HCT116 (cell line): ENCODE results near the gene SDK2. TPM values are rescaled to one million over a fixed set of nuclear protein-coding genes. Genes with fewer than 3 reads are reported as not detected.

Source experiments
- ATAC-seq: fragments of 200-7000 bp; cut with Tn5 transposase; 2 replicates; pipeline ENCODE4 v1.9.1; 2020; ENCODE audit warnings: mild to moderate bottlenecking, moderate library complexity
- BruUV-seq: library from RNA; stranded (reverse); fragments of 400-500 nt; replicated peaks from 2 replicates; lab custom pipeline; 2021; lab: Mats Ljungman, UMichigan
- CTCF ChIA-PET: fragments of 300-600 bp; sonication (Branson Sonifier 250); formaldehyde crosslinking; loops from one replicate; lab custom pipeline; 2021; ENCODE audit warnings: antibody characterized with exemption; lab: Charles Lee
- POLR2A ChIA-PET: fragments of 300-600, 350-600 bp; sonication (Branson Sonifier 250); formaldehyde crosslinking; loops from one replicate; lab custom pipeline; 2021; ENCODE audit warnings: antibody characterized with exemption; lab: Charles Lee
- RAD21 ChIA-PET, 2 experiments: fragments of 300-600 bp; sonication (Branson Sonifier 250); formaldehyde crosslinking; loops; one replicate each; lab custom pipeline; 2023; ENCODE audit warnings: low total read pairs in 2 of 2; ENCODE audit not compliant: uncharacterized antibody in 2 of 2, unreplicated experiment in 2 of 2, low non-redundant PET in 1 of 2; lab: Charles Lee
- DNase-seq: peaks from one replicate; pipeline ENCODE4 v3.0.0-alpha.2; 2010; ENCODE audit warnings: low read depth, low spot score
- H2AFZ ChIP-seq: fragments of 200-600 bp; shearing (Covaris generic), sonication (generic); 2 replicates; pipeline ENCODE4 v1.6.1; 2017; ENCODE audit warnings: low read depth, mixed run types, mixed read lengths, antibody characterized with exemption, low read length; ENCODE audit not compliant: poor library complexity, severe bottlenecking
- H3K27ac ChIP-seq: 2 replicates; pipeline ENCODE4 v1.5.1; 2012; ENCODE audit warnings: low read depth, low read length
- H3K27me3 ChIP-seq: fragments of 200-600 bp; sonication (generic); 2 replicates; pipeline ENCODE4 v1.6.1; 2016; ENCODE audit warnings: mixed run types, low read length, mixed read lengths; ENCODE audit not compliant: insufficient read depth
- H3K36me3 ChIP-seq, 2 experiments: fragments of 200-500 bp in 1 of 2; fragments of 200-600 bp in 1 of 2; sonication (Bioruptor generic) in 1 of 2; sonication (generic) in 1 of 2; 2 replicates each; pipeline versions ENCODE4 v1.5.1 to v1.6.1; 2014 to 2016; ENCODE audit warnings: low read length in 2 of 2, inconsistent platforms in 1 of 2, mixed read lengths in 1 of 2, mixed run types in 1 of 2; ENCODE audit not compliant: insufficient read depth in 2 of 2, control insufficient read depth in 1 of 2
- H3K4me1 ChIP-seq, 2 experiments: fragments of 200-600 bp in 1 of 2; sonication (generic) in 1 of 2; 2 replicates each; pipeline versions ENCODE4 v1.5.1 to v1.6.1; 2012 to 2017; ENCODE audit warnings: low read length in 2 of 2, inconsistent platforms in 1 of 2, mild to moderate bottlenecking in 1 of 2, mixed read lengths in 1 of 2, mixed run types in 1 of 2, moderate library complexity in 1 of 2; ENCODE audit not compliant: insufficient read depth in 2 of 2, control insufficient read depth in 1 of 2
- H3K4me2 ChIP-seq: fragments of 200-600 bp; sonication (generic); 2 replicates; pipeline ENCODE4 v1.6.1; 2017; ENCODE audit warnings: mixed run types, low read length, mixed read lengths
- H3K4me3 ChIP-seq, 2 experiments: fragments of 200-600 bp in 1 of 2; sonication (generic) in 1 of 2; replicated peaks in 1 of 2; 2 replicates each; pipeline ENCODE4 v1.5.1; 2011 to 2016; ENCODE audit warnings: low read length in 2 of 2, control low read depth in 1 of 2, low read depth in 1 of 2, mild to moderate bottlenecking in 1 of 2, mixed read lengths in 1 of 2, mixed run types in 1 of 2
- H3K79me2 ChIP-seq: fragments of 200-600 bp; sonication (generic); 2 replicates; pipeline ENCODE4 v1.6.1; 2017; ENCODE audit warnings: mild to moderate bottlenecking, mixed run types, low read length, moderate library complexity, mixed read lengths; ENCODE audit not compliant: insufficient read depth
- H3K9ac ChIP-seq: fragments of 200-600 bp; sonication (generic); 2 replicates; pipeline ENCODE4 v1.6.1; 2016; ENCODE audit warnings: low read length, mixed read lengths
- H3K9me2 ChIP-seq: fragments of 200-600 bp; sonication (generic), shearing (Covaris generic); 2 replicates; pipeline ENCODE4 v1.6.1; 2017; ENCODE audit warnings: mixed run types, mild to moderate bottlenecking, moderate library complexity; ENCODE audit not compliant: insufficient read depth
- H3K9me3 ChIP-seq, 2 experiments: fragments of 200-500 bp in 1 of 2; fragments of 200-600 bp in 1 of 2; sonication (Bioruptor generic) in 1 of 2; sonication (generic) in 1 of 2; 2 replicates each; pipeline ENCODE4 v1.6.1; 2014 to 2017; ENCODE audit warnings: low read length in 2 of 2, mixed read lengths in 2 of 2, inconsistent platforms in 1 of 2, low read depth in 1 of 2, mild to moderate bottlenecking in 1 of 2, mixed run types in 1 of 2, moderate library complexity in 1 of 2; ENCODE audit not compliant: control insufficient read depth in 1 of 2, insufficient read depth in 1 of 2
- H4K20me1 ChIP-seq: fragments of 200-600 bp; sonication (generic), shearing (Covaris generic); 2 replicates; pipeline ENCODE4 v1.6.1; 2017; ENCODE audit warnings: mixed run types, mild to moderate bottlenecking, moderate library complexity; ENCODE audit not compliant: insufficient read depth
- CEBPB ChIP-seq: IDR thresholded peaks from 2 replicates; pipeline ENCODE4 v1.6.1; 2012; ENCODE audit warnings: low read depth
- EGR1 ChIP-seq: IDR thresholded peaks from 2 replicates; pipeline ENCODE4 v1.6.1; 2012; ENCODE audit warnings: low read depth
- EZH2 ChIP-seq: fragments of 200-600 bp; sonication (generic); IDR thresholded peaks from 2 replicates; pipeline ENCODE4 v1.6.1; 2017; ENCODE audit warnings: antibody characterized with exemption, mixed run types
- EZH2phosphoT487 ChIP-seq: fragments of 200-600 bp; IDR thresholded peaks from 2 replicates; pipeline ENCODE4 v1.6.1; 2018; ENCODE audit warnings: antibody characterized with exemption, borderline replicate concordance
- FOSL1 ChIP-seq: IDR thresholded peaks from 2 replicates; pipeline ENCODE4 v1.6.1; 2012; ENCODE audit warnings: low read depth
- REST ChIP-seq: IDR thresholded peaks from 2 replicates; pipeline ENCODE4 v1.6.1; 2012; ENCODE audit warnings: low read depth
- SIN3A ChIP-seq: IDR thresholded peaks from 2 replicates; pipeline ENCODE4 v1.6.1; 2012; ENCODE audit warnings: low read depth
- SP1 ChIP-seq: IDR thresholded peaks from 2 replicates; pipeline ENCODE4 v1.6.1; 2012; ENCODE audit warnings: low read depth
- intact Hi-C: fragments of 100-400 bp; cut with micrococcal nuclease; formaldehyde crosslinking; loops from 2 replicates; pipeline ENCODE4 v1.10.0; 2022
- total RNA-seq: library from RNA; stranded (reverse); gene quantifications from one replicate; pipeline ENCODE4 v1.2.1, GENCODE V29; 2021; ENCODE audit not compliant: unreplicated experiment

The SDK2 gene
- total RNA-seq, 1 experiment from 2014 or later, result 0.10 TPM

GRCh38 chr17:73568934-73569333 is 75.3 kb downstream of the SDK2 start:
- BruUV-seq, result no TSS peak
- ChIA-PET POLR2A (no interaction called here), RAD21 (no interaction called here), CTCF (no interaction called here)
- H3K4me2 ChIP-seq, result no peak overlapping the region
- no peak for ATAC-seq
- H3K4me3 ChIP-seq, result no peak overlapping the region
- no peak overlapping the region for H3K9ac ChIP-seq
- H3K9me2 ChIP-seq, result no peaks in the 10 kb centered on the region
- H3K27ac ChIP-seq, result no peak overlapping the region
- H3K36me3 ChIP-seq, result no peaks in the 10 kb centered on the region
- H3K79me2 ChIP-seq, result no peaks in the 10 kb centered on the region
- TF ChIP-seq REST, result no peak
- no peak for TF ChIP-seq SP1
- TF ChIP-seq EGR1, result no peak
- TF ChIP-seq SIN3A, result no peak
- no peak for TF ChIP-seq CEBPB
- no peak for TF ChIP-seq EZH2phosphoT487
- TF ChIP-seq EZH2, result no peak
- no peak for TF ChIP-seq FOSL1
- intact Hi-C loops, result no loop called here
- H3K27me3 ChIP-seq, result peaks cover 8% of the 10 kb centered on the region; the same call in 1 of the 2 replicates
- no peaks in the 10 kb centered on the region for H3K4me1 ChIP-seq
- H4K20me1 ChIP-seq, result no peaks in the 10 kb centered on the region
- DNase-seq, result no peak
- H2AFZ ChIP-seq, result no peak overlapping the region
- H3K9me3 ChIP-seq, result no peaks in the 10 kb centered on the region
